GM11168 (cell line): Measurements from ENCODE around the gene ATRIP.

Source experiments
- in situ Hi-C: fragments of 300-500 bp; cut with MboI; formaldehyde crosslinking; loops from one replicate; pipeline ENCODE4 v1.12.0; 2022; ENCODE audit warnings: low sequenced_read_pairs; ENCODE audit not compliant: unreplicated experiment

ATRIP gene

DNA sequence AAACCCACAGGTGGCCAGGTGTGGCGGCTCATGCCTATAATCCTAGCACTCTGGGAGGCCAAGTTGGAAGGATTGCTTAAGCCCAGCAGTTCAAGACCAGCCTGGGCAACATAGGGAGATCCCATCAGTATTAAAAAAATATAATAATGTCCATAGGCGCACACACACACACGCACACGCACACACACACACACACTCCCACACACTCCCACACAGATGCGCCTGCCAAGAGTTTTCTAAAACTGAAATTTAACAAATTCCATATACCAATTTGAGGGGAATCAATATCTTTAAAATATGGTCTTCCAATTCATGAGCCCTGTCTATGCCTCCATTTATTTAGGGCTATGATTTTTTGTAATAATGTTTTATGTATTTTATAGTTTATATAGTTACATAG lies 40.4 kb downstream of the ATRIP start:
- in situ Hi-C loops = no loop called here

DNA sequence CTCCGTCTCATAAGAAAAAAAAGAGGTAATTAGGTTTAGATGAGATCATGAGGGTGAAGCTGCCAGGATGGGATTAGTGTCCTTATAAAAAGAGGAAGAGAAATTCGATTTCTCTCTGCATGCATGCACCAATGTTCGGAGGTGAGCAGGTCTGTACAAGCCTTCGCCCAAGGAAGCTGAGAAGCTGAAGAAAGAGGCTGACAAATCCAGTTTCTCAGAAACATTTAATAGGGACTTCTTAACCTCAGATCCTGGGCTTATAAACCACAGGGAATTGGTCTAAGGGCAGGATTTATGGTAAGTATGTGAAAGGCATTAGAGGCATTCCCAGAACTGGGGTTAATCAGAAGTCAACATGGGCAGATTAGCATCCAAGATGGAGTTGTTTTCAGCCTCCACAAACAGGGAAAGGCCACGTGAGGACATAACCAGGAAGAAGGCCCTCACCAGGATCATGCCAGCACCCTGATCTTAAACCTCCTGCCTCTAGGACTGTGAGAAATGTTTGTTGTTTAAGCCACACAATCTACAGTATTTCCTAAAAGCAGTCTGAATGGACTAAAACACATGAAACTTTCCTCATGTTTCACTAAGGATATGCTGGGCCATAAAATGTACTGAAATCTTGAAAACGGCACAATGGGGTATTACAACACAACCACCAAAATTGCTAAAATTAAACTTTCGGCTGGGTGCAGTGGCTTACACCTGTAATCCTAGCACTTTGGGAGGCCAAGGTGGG lies 46.1 kb downstream of the ATRIP start:
- in situ Hi-C loops = no loop called here

DNA sequence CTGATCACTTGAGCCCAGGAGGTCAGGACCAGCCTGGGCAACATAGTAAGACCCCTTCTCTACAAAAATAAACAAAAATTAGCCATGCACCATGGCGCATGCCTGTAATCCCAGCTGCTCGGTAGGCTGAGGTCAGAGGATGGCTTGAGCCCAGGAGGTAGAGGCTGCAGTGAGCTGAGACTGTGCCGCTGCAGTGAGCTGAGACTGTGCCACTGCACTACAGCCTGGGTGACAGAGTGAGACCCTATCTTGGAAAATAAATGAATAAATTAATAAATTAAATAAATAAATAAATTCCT lies 46.6 kb downstream of the ATRIP start:
- in situ Hi-C loops = no loop called here

DNA sequence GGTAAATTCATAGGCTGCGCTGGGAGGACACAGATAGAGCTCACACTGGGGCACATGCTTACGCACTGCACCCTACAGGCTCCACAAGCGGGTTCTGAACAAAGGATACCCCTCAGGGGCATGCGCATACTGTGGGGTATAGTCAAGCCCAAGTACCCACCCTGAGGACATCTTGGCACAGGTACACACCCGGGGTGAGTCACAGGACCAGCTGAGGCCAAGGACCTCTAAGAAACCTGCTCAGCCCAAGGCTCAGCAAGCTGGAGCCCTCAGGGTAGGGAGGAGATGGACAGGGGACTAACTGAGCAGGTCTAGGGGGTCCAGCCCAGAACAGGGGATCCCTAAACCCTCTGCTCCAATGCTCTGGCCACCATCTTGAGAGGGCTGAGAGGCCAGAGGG lies 54.1 kb downstream of the ATRIP start:
- in situ Hi-C loops = no loop called here

DNA sequence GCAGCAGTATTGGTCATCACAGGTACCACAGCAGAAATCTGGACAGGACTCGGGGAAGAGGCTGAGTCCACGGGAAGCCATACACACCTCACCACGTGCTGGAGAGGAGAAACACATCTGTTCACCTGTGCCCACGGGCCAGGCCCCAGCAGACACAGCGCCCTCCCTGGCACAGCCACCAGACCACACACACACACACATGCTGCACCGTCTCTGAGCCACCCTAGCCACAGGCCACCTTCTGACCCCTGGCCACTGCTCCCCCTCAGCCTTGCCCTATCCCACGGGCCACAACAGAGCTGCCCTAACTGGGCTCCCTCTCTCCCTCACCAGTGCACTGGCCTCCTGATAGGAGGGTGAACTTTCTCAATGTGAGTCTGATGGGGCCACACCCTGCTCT lies 54.7 kb downstream of the ATRIP start:
- in situ Hi-C loops = no loop called here

DNA sequence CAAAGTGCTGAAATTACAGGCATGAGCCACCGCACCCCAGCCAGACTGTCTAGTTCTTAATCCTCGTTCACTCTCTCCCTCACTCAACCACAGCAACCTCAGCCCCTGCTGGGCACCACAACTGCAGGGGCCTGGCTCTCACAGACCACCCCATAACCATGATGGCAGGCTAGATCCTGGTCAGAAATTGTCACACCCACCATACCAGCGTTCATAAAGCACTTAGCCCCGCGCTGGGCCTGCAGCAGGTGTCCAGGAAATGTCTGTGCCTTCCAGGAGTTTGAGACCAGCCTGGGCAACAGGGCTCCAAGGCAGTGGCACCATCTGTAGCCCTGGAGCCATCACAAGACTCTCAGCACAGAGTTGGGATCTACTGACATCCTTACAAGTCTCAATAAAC lies 55.6 kb downstream of the ATRIP start:
- in situ Hi-C loops = no loop called here

DNA sequence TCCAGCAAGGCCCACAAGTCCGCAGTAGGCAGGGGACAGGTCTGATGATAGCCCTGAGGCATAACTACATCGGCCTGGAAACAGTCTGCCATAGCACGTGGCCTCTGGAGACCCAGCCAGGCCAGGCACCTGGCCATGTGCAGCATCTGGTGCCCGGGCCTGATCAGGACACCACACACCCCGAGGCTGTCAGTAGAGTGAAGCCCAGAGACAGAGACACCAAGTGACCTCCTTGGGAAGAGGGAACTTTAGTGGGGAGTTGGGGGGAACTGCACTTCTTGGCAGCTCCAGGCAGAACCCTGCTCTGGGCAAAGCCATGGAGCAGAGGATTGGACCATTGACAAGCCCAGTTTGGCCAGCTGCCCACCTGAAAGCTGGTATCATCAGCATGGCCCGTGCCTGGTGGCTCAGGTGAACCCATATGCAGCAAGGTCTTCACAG lies 56.2 kb downstream of the ATRIP start:
- in situ Hi-C loops = no loop called here

DNA sequence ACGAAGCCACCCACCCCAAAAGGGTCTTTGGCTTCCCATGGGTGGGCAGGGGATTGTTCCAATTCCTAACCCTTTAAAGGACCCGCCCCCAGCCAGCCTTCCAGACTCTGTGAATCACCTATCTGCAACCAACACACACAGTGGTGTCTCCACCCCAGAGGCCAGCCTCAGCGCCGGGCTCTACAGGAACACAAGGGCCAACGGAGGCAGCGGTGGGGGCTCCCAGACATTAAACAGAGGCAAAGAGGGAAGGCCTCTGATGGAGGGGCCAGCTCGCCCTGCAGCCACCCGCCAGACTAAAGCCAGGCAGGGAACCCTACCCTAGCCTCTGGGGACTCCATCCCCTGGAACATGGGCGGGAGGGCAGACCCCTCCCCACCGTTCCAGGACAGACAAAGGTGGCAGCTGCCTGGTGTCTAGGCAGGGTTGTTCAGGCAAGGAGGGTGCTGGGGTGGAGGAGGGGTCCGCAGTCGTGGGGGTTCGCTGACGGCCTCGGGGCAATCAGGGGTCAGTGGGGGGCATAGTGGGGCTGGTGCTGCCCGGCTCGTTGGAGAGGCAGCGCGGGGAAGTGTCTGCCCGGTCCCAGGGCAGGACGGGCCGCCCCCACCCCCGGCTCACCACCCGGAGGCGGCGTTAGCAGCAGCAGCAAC lies 57.0 kb downstream of the ATRIP start:
- in situ Hi-C loops = no loop called here

DNA sequence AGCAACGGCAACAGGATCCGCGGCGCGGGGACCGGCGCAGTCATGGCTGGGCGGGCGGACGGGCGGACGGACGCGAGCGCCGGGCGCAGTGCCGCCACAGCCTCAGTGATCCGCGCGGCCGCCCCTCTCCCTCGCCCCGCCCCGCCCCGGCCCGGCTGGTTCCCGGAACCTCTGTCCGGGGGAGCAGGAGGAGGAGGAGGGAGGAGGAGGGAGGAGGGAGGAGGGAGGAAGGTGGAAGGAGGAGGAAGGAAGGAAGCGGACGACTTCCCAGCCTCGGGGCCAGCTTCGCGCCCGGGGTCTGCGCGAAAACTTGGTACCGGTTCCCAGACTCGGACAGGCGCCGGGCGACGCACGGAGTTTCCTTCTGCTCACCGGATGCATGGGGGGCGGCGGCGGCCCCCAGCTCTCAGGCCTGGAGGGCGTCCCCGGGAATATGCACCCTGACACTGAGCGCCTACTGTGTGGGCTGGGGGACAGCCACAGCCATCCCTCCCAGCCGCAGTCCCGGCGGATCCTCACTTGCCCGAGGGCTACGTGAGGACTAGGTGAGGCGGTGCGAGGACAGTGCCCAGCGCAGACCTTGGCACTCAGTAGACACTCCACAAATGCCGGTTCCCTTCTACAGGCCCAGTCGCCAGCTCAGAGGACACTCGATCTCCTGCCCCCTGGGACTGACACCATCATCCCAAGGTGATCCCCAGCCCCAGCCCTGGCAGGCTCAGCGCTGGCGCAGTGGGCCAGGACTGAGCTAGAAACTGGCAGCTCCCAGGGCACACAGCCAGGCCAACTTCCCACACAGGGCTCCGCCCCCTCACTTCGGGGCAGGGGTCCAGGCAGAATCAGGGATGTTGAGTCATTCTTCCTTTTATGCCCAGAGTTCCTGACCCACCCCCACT lies 57.8 kb downstream of the ATRIP start, which contains the start of gene SHISA5:
Gene SHISA5, minus strand, starts transcription at position 124 of the 896 bp plus-strand sequence. Its CDS starts 80 bp downstream, at position 44.
- in situ Hi-C loops = no loop called here

DNA sequence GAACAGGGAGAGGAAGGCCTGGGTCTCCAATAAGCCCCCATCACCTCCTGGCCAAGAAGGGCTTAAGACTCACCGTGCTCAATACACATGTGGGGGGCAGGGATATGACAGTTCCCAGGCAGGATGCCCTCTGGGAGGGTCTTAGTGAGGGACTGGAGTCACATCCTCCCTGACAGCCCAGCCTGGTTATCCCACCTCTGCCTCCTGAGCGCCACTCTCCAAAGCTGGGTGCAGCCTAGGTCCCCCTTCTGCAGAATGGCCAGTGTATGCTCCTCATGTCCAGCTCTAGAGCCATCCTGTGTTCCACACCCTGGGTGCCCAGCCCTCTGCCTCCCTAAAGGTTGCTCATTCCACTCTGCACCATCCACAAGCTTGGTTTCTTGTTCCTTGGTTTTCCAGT lies 58.6 kb downstream of the ATRIP start:
- in situ Hi-C loops = no loop called here

DNA sequence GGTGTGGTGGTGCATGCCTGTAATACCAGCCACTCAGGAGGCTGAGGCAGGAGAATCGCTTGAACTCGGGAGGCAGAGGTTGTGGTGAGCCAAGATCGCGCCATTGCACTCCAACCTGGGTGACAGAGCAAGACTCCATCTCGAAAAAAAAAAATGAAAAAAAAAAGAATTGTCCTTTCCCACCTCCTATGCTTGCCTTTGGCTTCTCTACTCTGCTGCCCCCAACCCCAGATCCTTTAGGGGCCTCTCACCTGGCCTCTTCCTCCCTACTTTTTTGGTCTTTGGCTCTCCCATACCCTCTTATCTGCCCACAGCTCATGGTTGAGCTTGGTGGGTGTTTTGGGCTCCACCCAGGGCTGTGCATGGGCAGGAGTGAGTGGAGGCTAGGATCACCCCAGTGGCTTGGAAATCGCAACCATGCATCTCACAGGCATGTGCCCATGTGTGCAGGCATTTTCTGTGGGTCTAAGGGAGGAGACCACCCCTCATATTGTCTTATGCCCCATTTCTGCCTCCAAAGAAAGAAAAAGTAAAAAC lies 59.5 kb downstream of the ATRIP start:
- in situ Hi-C loops = no loop called here

DNA sequence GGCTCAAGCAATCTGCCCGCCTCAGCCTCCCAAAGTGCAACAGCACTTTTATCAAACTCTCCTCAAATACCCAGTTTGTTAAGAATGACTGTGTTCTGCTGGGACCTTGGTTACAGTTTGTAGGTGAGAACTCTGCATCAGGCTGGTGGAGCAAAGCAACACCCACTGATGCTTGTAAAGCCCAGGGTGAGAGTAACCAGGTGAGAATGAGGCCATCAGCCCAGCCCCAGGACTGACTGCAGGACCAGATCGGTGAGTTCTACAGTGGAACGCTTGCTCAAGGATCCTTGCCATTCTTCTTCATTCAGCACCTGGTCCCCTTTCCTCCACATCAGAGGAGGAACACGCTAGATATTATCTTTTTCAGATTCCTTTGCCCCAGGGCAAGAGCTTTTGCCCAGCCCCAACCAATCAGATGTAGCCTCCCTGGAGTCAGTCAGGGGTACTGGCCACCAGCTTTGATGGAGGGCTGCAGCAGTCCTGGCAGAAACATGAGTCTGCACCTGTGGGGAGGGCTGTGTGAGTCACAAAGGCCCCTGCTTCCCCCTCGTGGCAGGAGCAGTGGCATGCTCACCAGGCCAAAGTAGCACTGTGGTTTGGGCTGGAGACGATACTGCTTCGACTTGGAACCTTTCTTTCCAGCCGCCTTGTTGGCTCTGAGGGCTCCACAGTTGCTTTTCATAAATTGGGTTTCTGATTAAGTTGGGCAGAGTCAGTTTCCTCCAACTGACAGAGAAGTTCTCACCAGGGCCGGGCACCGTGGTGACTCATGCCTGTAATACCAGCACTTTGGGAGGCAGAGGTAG lies 60.9 kb downstream of the ATRIP start:
- in situ Hi-C loops = no loop called here

DNA sequence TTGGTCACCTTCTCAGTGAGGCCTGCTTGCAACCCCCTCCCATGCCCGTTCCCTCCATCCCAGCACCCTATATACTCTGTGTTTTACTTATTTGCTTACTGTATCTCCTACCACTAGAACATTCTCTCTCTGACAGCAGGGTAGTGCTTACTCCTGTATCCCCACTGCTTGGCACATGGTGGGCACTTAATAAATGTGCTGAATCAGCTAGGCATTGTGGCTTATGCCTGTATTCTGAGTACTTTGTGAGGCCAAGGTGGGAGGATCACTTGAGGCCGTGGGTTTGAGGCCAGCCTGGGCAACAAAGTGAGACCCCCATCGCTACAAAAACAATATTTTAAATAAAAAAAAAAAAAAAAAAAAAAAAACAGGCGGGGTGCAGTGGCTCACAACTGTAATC lies 65.0 kb downstream of the ATRIP start:
- in situ Hi-C loops = no loop called here

DNA sequence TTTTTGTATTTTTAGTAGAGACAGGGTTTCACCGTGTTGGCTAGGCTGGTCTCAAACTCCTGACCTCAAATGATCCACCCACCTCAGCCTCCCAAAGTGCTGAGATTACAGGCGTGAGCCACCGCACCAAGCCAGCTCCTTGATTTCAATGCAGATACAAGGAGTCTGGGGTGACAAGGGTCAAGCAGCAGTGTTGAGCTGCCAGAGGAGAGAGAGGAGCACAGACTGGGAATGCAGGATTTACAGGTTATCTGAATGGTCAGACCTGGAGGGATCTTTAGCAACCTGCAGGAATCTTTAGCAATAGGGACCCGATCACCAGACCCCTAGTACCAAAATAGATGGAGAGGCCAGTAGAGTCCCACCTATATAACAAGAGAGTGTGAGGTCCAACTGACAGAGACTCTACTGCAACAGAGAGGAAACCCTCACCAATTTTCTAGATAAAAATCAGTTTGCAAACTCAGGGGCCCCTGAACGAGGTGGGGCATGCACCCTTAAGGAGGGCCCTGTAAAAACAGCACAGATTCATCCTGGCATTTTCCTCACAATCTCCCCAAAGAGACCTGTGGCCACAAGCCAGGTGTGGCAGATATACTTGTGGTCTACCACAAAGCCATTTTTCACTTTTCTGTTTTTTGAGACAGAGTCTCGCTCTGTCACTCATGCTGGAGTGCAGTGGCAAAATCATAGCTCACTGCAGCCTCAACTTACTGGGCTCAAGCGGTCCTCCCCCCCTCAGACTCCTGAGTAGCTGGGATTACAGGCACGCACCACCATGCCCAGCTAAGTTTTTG lies 68.1 kb downstream of the ATRIP start:
- in situ Hi-C loops = no loop called here
